H54 (cell line): ENCODE results near the gene ST6GALNAC2.
"Not testable (repeated sequence)": the region's sequence is repeated elsewhere in the genome, so short reads cannot be mapped to it uniquely, and the experiment has no call there.

Experiments
- DNase-seq: peaks from one replicate; pipeline ENCODE4 v3.0.0; 2011; ENCODE audit warnings: low spot score, mixed read lengths; ENCODE audit not compliant: insufficient read length
- FAIRE-seq: peaks from 3 replicates; lab custom pipeline; 2011; peaks lifted over from hg19 to GRCh38; lab: Jason Lieb, UNC
- POLR2A ChIP-seq: IDR thresholded peaks from 2 replicates; pipeline ENCODE4 v1.6.1; 2011; ENCODE audit warnings: low read depth, mild to moderate bottlenecking, low read length

Gene ST6GALNAC2

GRCh38 chr17:76560877-76561221 lies 24.8 kb downstream of the ST6GALNAC2 start:
- DNase-seq (no peak), FAIRE-seq (no peak)
- TF ChIP-seq POLR2A: no peak

GRCh38 chr17:76560036-76560876 lies 25.4 kb downstream of the ST6GALNAC2 start:
- FAIRE-seq: no peak
- no peak for TF ChIP-seq POLR2A

GRCh38 chr17:76559460-76559859 lies 26.2 kb downstream of the ST6GALNAC2 start:
- DNase-seq, FAIRE-seq: not testable (repeated sequence)

More at GRCh38 chr17:76560036-76560876, 25.4 kb downstream of the ST6GALNAC2 start:
- no peak for DNase-seq

- no peak for TF ChIP-seq POLR2A
- no peak for FAIRE-seq
- no peak for DNase-seq
Observed at GRCh38 chr17:76558198-76559095, 27.2 kb downstream of the ST6GALNAC2 start.

- FAIRE-seq (no peak), DNase-seq (peak; percentile 70)
- peak; percentile 97 for TF ChIP-seq POLR2A
Observed at GRCh38 chr17:76557368-76558197, 28.1 kb downstream of the ST6GALNAC2 start.

- TF ChIP-seq POLR2A: no peak
- DNase-seq: no peak
- no peak for FAIRE-seq
Observed at GRCh38 chr17:76556765-76557367, 28.8 kb downstream of the ST6GALNAC2 start.

- no peak for FAIRE-seq
- no peak for DNase-seq
- no peak for TF ChIP-seq POLR2A
Observed at GRCh38 chr17:76554131-76554530, 31.5 kb downstream of the ST6GALNAC2 start.

- FAIRE-seq (no peak), DNase-seq (no peak)
- TF ChIP-seq POLR2A: no peak
Observed at GRCh38 chr17:76553178-76553908, 32.3 kb downstream of the ST6GALNAC2 start.

GRCh38 chr17:76551685-76552084 lies 34.0 kb downstream of the ST6GALNAC2 start:
- no peak for DNase-seq
- no peak for FAIRE-seq
- no peak for TF ChIP-seq POLR2A

GRCh38 chr17:76550712-76551615 lies 34.7 kb downstream of the ST6GALNAC2 start:
- no peak for TF ChIP-seq POLR2A
- FAIRE-seq (no peak), DNase-seq (no peak)

GRCh38 chr17:76549539-76549938 lies 36.1 kb downstream of the ST6GALNAC2 start:
- DNase-seq (no peak), FAIRE-seq (no peak)
- no peak for TF ChIP-seq POLR2A

GRCh38 chr17:76549215-76549518 lies 36.5 kb downstream of the ST6GALNAC2 start:
- no peak for DNase-seq
- TF ChIP-seq POLR2A: no peak
- no peak for FAIRE-seq
